NOMO-1 treated with DMSO at 0.1 percent for 48 hours (cell line): Measurements from ENCODE around the gene PRDM16.

Experiments
- DNase-seq: peaks from one replicate; lab custom pipeline; 2025; ENCODE audit not compliant: unreplicated experiment; lab: John Stamatoyannopoulos, UW

PRDM16 gene

GRCh38 chr1:3032371-3033039, 36.5 kb upstream of the PRDM16 start:
- no peak for DNase-seq

- DNase-seq, result no peak
These were observed 35.8 kb upstream of the PRDM16 start for GRCh38 chr1:3033040-3033789.

GRCh38 chr1:3033790-3034090, 35.3 kb upstream of the PRDM16 start:
- DNase-seq, result no peak

- DNase-seq, result no peak
These were observed 34.8 kb upstream of the PRDM16 start for GRCh38 chr1:3034162-3034561.

- DNase-seq, result no peak
These were observed 34.1 kb upstream of the PRDM16 start for GRCh38 chr1:3034728-3035562.

- DNase-seq, result no peak
These were observed 33.2 kb upstream of the PRDM16 start for GRCh38 chr1:3035563-3036446.

GRCh38 chr1:3036447-3037280, 32.3 kb upstream of the PRDM16 start:
- DNase-seq, result no peak

- DNase-seq, result no peak
These were observed 31.5 kb upstream of the PRDM16 start for GRCh38 chr1:3037281-3038040.

- DNase-seq, result no peak
These were observed 30.9 kb upstream of the PRDM16 start for GRCh38 chr1:3038113-3038551.

GRCh38 chr1:3038571-3039181, 30.3 kb upstream of the PRDM16 start:
- DNase-seq, result no peak

GRCh38 chr1:3040004-3040403, 29.0 kb upstream of the PRDM16 start:
- DNase-seq, result no peak

GRCh38 chr1:3042481-3042880, 26.5 kb upstream of the PRDM16 start:
- DNase-seq, result no peak

GRCh38 chr1:3049164-3049563, 19.8 kb upstream of the PRDM16 start:
- DNase-seq, result no peak

- DNase-seq, result no peak
These were observed 19.1 kb upstream of the PRDM16 start for GRCh38 chr1:3049905-3050304.

- DNase-seq, result no peak
These were observed 18.4 kb upstream of the PRDM16 start for GRCh38 chr1:3050603-3051002.

- no peak for DNase-seq
These were observed 17.4 kb upstream of the PRDM16 start for GRCh38 chr1:3051270-3052268.

GRCh38 chr1:3052501-3052900, 16.5 kb upstream of the PRDM16 start:
- DNase-seq, result no peak
